ENCODE measurements around the gene CCDC97. TPM values are rescaled to one million over a fixed set of nuclear protein-coding genes. Genes with fewer than 3 reads are reported as not detected.

The CCDC97 gene
- total RNA-seq, 1 experiment from 2014 or later, result 16.3 TPM

- in situ Hi-C loops (cut with HindIII; ENCODE audit: low pct_unique_long_range_greater_than_20kb, low sequenced_read_pairs), result no loop called here
- DNase-seq (ENCODE audit: low read depth), result no peak
These were observed 14.5 kb upstream of the CCDC97 start for GRCh38 chr19:41295499-41295898.

- DNase-seq (ENCODE audit: low read depth), result no peak
- in situ Hi-C loops (cut with HindIII; ENCODE audit: low pct_unique_long_range_greater_than_20kb, low sequenced_read_pairs), result no loop called here
These were observed 13.5 kb upstream of the CCDC97 start for GRCh38 chr19:41296433-41296871.

GRCh38 chr19:41297628-41298347 is 12.2 kb upstream of the CCDC97 start:
- in situ Hi-C loops (cut with HindIII; ENCODE audit: low pct_unique_long_range_greater_than_20kb, low sequenced_read_pairs), result no loop called here

GRCh38 chr19:41298348-41298964 is 11.5 kb upstream of the CCDC97 start:
- DNase-seq (ENCODE audit: low read depth), result peak; percentile 44
- in situ Hi-C loops (cut with HindIII; ENCODE audit: low pct_unique_long_range_greater_than_20kb, low sequenced_read_pairs), result no loop called here

More at GRCh38 chr19:41297628-41298347, 12.2 kb upstream of the CCDC97 start:
- no peak for DNase-seq (ENCODE audit: low read depth)

- DNase-seq (ENCODE audit: low read depth), result no peak
- in situ Hi-C loops (cut with HindIII; ENCODE audit: low pct_unique_long_range_greater_than_20kb, low sequenced_read_pairs), result no loop called here
These were observed 10.8 kb upstream of the CCDC97 start for GRCh38 chr19:41299046-41299754.

- no peak for DNase-seq (ENCODE audit: low read depth)
- in situ Hi-C loops (cut with HindIII; ENCODE audit: low pct_unique_long_range_greater_than_20kb, low sequenced_read_pairs), result no loop called here
These were observed 10.2 kb upstream of the CCDC97 start for GRCh38 chr19:41299755-41300089.

- in situ Hi-C loops (cut with HindIII; ENCODE audit: low pct_unique_long_range_greater_than_20kb, low sequenced_read_pairs), result no loop called here
- DNase-seq (ENCODE audit: low read depth), result no peak
These were observed 9.4 kb upstream of the CCDC97 start for GRCh38 chr19:41300555-41300954.

GRCh38 chr19:41302624-41303351 is 7.2 kb upstream of the CCDC97 start:
- in situ Hi-C loops (cut with HindIII; ENCODE audit: low pct_unique_long_range_greater_than_20kb, low sequenced_read_pairs), result no loop called here
- DNase-seq (ENCODE audit: low read depth), result no peak

- in situ Hi-C loops (cut with HindIII; ENCODE audit: low pct_unique_long_range_greater_than_20kb, low sequenced_read_pairs), result no loop called here
These were observed 6.0 kb upstream of the CCDC97 start for GRCh38 chr19:41303954-41304353.

GRCh38 chr19:41304706-41305483 is 5.1 kb upstream of the CCDC97 start:
- DNase-seq (ENCODE audit: low read depth), result no peak
- in situ Hi-C loops (cut with HindIII; ENCODE audit: low pct_unique_long_range_greater_than_20kb, low sequenced_read_pairs), result no loop called here

More at GRCh38 chr19:41303954-41304353, 6.0 kb upstream of the CCDC97 start:
- DNase-seq (ENCODE audit: low read depth), result no peak

- DNase-seq (ENCODE audit: low read depth), result no peak
- in situ Hi-C loops (cut with HindIII; ENCODE audit: low pct_unique_long_range_greater_than_20kb, low sequenced_read_pairs), result no loop called here
These were observed 3.8 kb upstream of the CCDC97 start for GRCh38 chr19:41305927-41306793.

GRCh38 chr19:41307090-41307875 is 2.7 kb upstream of the CCDC97 start:
- DNase-seq (ENCODE audit: low read depth), result no peak
- in situ Hi-C loops (cut with HindIII; ENCODE audit: low pct_unique_long_range_greater_than_20kb, low sequenced_read_pairs), result no loop called here

- DNase-seq (ENCODE audit: low read depth), result no peak
- in situ Hi-C loops (cut with HindIII; ENCODE audit: low pct_unique_long_range_greater_than_20kb, low sequenced_read_pairs), result no loop called here
These were observed 2.0 kb upstream of the CCDC97 start for GRCh38 chr19:41307954-41308449.

- in situ Hi-C loops (cut with HindIII; ENCODE audit: low pct_unique_long_range_greater_than_20kb, low sequenced_read_pairs), result no loop called here
- DNase-seq (ENCODE audit: low read depth), result peak; percentile 91
These were observed 1.4 kb upstream of the CCDC97 start for GRCh38 chr19:41308450-41309179.

- in situ Hi-C loops (cut with HindIII; ENCODE audit: low pct_unique_long_range_greater_than_20kb, low sequenced_read_pairs), result no loop called here
These were observed 566 bp upstream of the CCDC97 start for GRCh38 chr19:41309180-41310032.

More at GRCh38 chr19:41309180-41310032, 566 bp upstream of the CCDC97 start:
- DNase-seq (ENCODE audit: low read depth), result peak; percentile 46
